K562 (cell line): Measurements from ENCODE around the gene RNASEH1. TPM values are rescaled to one million over a fixed set of nuclear protein-coding genes. Genes with fewer than 3 reads are reported as not detected.

Experiments used
- ATAC-seq: fragments of 200-7000 bp; cut with Tn5 transposase; 3 replicates; pipeline ENCODE4 v1.9.1; 2020; ENCODE audit warnings: moderate library complexity
- BruUV-seq: library from RNA; stranded (reverse); fragments of 400-500 nt; replicated peaks from 2 replicates; lab custom pipeline; 2021; lab: Mats Ljungman, UMichigan
- CTCF ChIA-PET: fragments of 300-600 bp; formaldehyde crosslinking; extraction: SDS; loops from one replicate; lab custom pipeline; 2021; ENCODE audit warnings: low intra/inter-chr PET ratio; lab: Yijun Ruan, JAX
- POLR2A ChIA-PET: fragments of 300-600, 350-650 bp; sonication (Branson Sonifier 250); formaldehyde crosslinking; extraction: SDS; loops from one replicate; lab custom pipeline; 2021; ENCODE audit warnings: antibody characterized with exemption, inconsistent platforms; lab: Yijun Ruan, JAX
- DNase-seq, 4 experiments: peaks; one replicate each; pipeline versions ENCODE4 v3.0.0 to v3.0.0-alpha.2; 2011 to 2018; ENCODE audit warnings: low spot score in 3 of 4, mixed read lengths in 3 of 4; ENCODE audit errors: extremely low read depth in 1 of 4
- FAIRE-seq: peaks from 2 replicates; lab custom pipeline; 2011; peaks lifted over from hg19 to GRCh38; lab: Jason Lieb, UNC
- H2AFZ ChIP-seq: 2 replicates; pipeline ENCODE4 v1.6.0; 2011; ENCODE audit warnings: low read depth, low read length, control low read depth, inconsistent platforms
- H3K27ac ChIP-seq: fragments of 200-600 bp; 3 replicates; pipeline ENCODE4 v1.8.0; 2011; ENCODE audit warnings: low read depth, mild to moderate bottlenecking, control low read depth, inconsistent platforms, low read length, moderate library complexity, mixed read lengths; ENCODE audit errors: extremely low read depth
- H3K27me3 ChIP-seq, 2 experiments: fragments of 300-600 bp in 1 of 2; 2 replicates in 1 of 2; 3 replicates in 1 of 2; pipeline versions ENCODE4 v1.6.0 to v1.8.0; 2011; ENCODE audit warnings: inconsistent platforms in 2 of 2, low read length in 2 of 2, mild to moderate bottlenecking in 1 of 2, mixed read lengths in 1 of 2, moderate library complexity in 1 of 2; ENCODE audit not compliant: control insufficient read depth in 2 of 2, insufficient read depth in 2 of 2
- H3K36me3 ChIP-seq: fragments of 300-600 bp; 3 replicates; pipeline ENCODE4 v1.8.0; 2011; ENCODE audit warnings: mild to moderate bottlenecking, low read length, inconsistent platforms; ENCODE audit not compliant: control insufficient read depth, insufficient read depth
- H3K4me1 ChIP-seq, 2 experiments: fragments of 200-600 bp in 1 of 2; replicated peaks in 1 of 2; 2 replicates in 1 of 2; 3 replicates in 1 of 2; pipeline versions ENCODE4 v1.5.1 to v1.8.0; 2011; ENCODE audit warnings: inconsistent platforms in 2 of 2, low read length in 2 of 2, mild to moderate bottlenecking in 1 of 2, mixed read lengths in 1 of 2, moderate library complexity in 1 of 2; ENCODE audit not compliant: control insufficient read depth in 2 of 2, insufficient read depth in 2 of 2
- H3K4me2 ChIP-seq: 2 replicates; pipeline ENCODE4 v1.6.1; 2011; ENCODE audit warnings: low read length, control low read depth, inconsistent platforms, mixed read lengths; ENCODE audit not compliant: insufficient read depth
- H3K4me3 ChIP-seq: fragments of 200-600 bp; sonication (generic), shearing (Covaris generic); 2 replicates; pipeline ENCODE4 v1.5.1; 2016; ENCODE audit warnings: control low read depth, inconsistent platforms
- H3K79me2 ChIP-seq: fragments of 200-600 bp; 3 replicates; pipeline ENCODE4 v1.8.0; 2011; ENCODE audit warnings: low read length, inconsistent platforms; ENCODE audit not compliant: control insufficient read depth, insufficient read depth
- H3K9ac ChIP-seq, 2 experiments: 2 replicates each; pipeline versions ENCODE4 v1.6.0 to v1.6.1; 2011; ENCODE audit warnings: low read depth in 2 of 2, low read length in 2 of 2, control low read depth in 1 of 2, inconsistent platforms in 1 of 2, mild to moderate bottlenecking in 1 of 2, mixed read lengths in 1 of 2; ENCODE audit not compliant: insufficient read depth in 1 of 2
- H3K9me1 ChIP-seq: one replicate; pipeline ENCODE4 v1.6.0; 2011; ENCODE audit warnings: inconsistent platforms, mild to moderate bottlenecking, low read length, moderate library complexity; ENCODE audit not compliant: control insufficient read depth, insufficient read depth
- H3K9me3 ChIP-seq: replicated peaks from 2 replicates; pipeline ENCODE4 v1.5.1; 2011; ENCODE audit warnings: low read depth, low read length, inconsistent platforms; ENCODE audit not compliant: control insufficient read depth, insufficient read depth
- H4K20me1 ChIP-seq: replicated peaks from 2 replicates; pipeline ENCODE4 v1.6.1; 2011; ENCODE audit warnings: low read length, inconsistent platforms, mixed read lengths; ENCODE audit not compliant: control insufficient read depth, insufficient read depth
- MCM5 ChIP-seq: fragments of 450-650 bp; IDR thresholded peaks from 2 replicates; pipeline ENCODE4 v1.6.1; 2016; ENCODE audit warnings: low read depth
- RHOXF2B ChIP-seq: fragments of 250-450 bp; sonication (Bioruptor Pico); conservative IDR thresholded peaks from 2 replicates; pipeline ENCODE4 v1.5.1; 2021
- ZFPM2 ChIP-seq: fragments of 250-450 bp; sonication (Bioruptor Pico); IDR thresholded peaks from 2 replicates; pipeline ENCODE4 v1.5.1; 2022; ENCODE audit warnings: mild to moderate bottlenecking
- WGBS: fragments of 100-300 bp; shearing (Covaris generic); methylation state at CpG from one replicate; pipeline ENCODE4 v1.1.6; 2016; ENCODE audit warnings: low coverage, mixed read lengths; ENCODE audit not compliant: insufficient coverage; ENCODE audit errors: missing lambda C conversion rate; 5-methylcytosine and 5-hydroxymethylcytosine counted together
- in situ Hi-C: fragments of 300-500 bp; cut with MboI; formaldehyde crosslinking; loops from 4 replicates; pipeline ENCODE4 v1.15.0; 2018; ENCODE audit warnings: inconsistent platforms, mixed read lengths
- intact Hi-C: fragments of 100-400 bp; cut with micrococcal nuclease; formaldehyde crosslinking; loops from 2 replicates; pipeline ENCODE4 v1.14.2; 2022
- polyA plus RNA-seq, 8 experiments: library from polyadenylated mRNA; depleted of rRNA in 4 of 8; stranded (reverse) in 5 of 8; unstranded in 3 of 8; fragments of >200 nt; fragmentation: Nextera tagmentation in 2 of 8; fragmentation: Illumina TruSeq in 1 of 8; extraction: Ambion mirVana in 2 of 8; extraction: Trizol in 1 of 8; gene quantifications; 2 replicates each; pipeline versions ENCODE4 v1.2.1 to v1.2.3, GENCODE V29; 2011 to 2014; ENCODE audit warnings: inconsistent platforms in 1 of 8, missing spikeins in 1 of 8
- total RNA-seq, 7 experiments: library from RNA; depleted of rRNA in 6 of 7; stranded (reverse); fragments of >200 nt in 6 of 7; fragmentation: Illumina TruSeq in 2 of 7; extraction: Trizol in 2 of 7; gene quantifications; 2 replicates each; pipeline versions ENCODE4 v1.2.1 to v1.2.3, GENCODE V29; 2011 to 2021; ENCODE audit warnings: low replicate concordance in 1 of 7
- TF ChIP-seq, protein P1 (sequence below): IDR thresholded peaks from 2 replicates; pipeline ENCODE4 v1.6.1; 2012; ENCODE audit warnings: low read depth, low read length, improper control_type of control experiment, borderline replicate concordance

RNASEH1 gene
- total and polyA plus RNA-seq, 9 of the 15 experiments (the other 6 are each of a cell fraction or from before 2014, with no cell fraction given), result 25.7 to 47.5 (median 42.8) TPM

DNA sequence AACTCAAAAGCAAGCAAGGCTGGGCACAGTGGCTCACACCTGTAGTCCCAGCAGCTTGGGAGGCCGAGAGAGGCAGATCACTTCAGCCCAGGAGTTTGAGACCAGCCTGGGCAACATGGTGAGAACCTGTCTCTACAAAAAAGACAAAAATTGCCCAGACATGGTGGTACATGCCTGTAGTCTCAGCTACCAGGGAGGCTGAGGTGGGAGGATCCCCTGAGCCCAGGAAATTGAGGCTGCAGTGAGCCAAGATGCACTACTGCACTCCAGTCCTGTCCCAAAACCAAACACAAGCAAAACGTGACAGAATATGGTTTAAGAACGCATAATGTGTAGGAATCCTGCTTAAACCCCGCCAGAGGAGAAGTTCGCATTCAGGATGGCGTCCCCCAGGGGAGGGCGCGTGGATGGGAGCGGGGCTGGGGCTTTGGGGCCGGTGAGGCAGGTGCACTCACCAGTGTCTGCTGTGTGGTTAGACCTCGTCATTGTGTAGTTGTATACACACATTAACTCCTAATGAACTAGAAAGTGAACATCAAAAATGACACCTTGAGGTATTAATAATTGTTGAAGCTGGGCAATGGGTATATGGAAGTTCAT lies 42.2 kb upstream of the RNASEH1 start:
- in situ Hi-C loops (no loop called here), intact Hi-C loops (loop anchor here (2.0 kb wide), 1 partner anchor 82 kb away; the partner anchor contains the start of gene ADI1)
- H3K9me1 ChIP-seq, result no peaks in the 10 kb centered on the region
- DNase-seq (no peak), FAIRE-seq (no peak), ATAC-seq (no peak)
- CTCF ChIA-PET, result no interaction called here
- H2AFZ ChIP-seq, result peak overlapping the region; percentile 4; the same call in 1 of the 2 replicates
- H3K9me3 ChIP-seq, result no peaks in the 10 kb centered on the region
- H3K27ac ChIP-seq, result no peak overlapping the region
- no peaks in the 10 kb centered on the region for H4K20me1 ChIP-seq
- POLR2A ChIA-PET, result interaction anchor here (0.6 to 1.4 kb wide), 2 partner anchors 20 to 22 kb away, joined by 3 to 8 read pairs; no protein-coding TSS in a partner anchor
- H3K27me3 ChIP-seq, result no peaks in the 10 kb centered on the region
- peaks cover 29 to 68% of the 10 kb centered on the region in 2 experiments for H3K4me1 ChIP-seq
- BruUV-seq, result no TSS peak
- no peak overlapping the region for H3K4me3 ChIP-seq
- WGBS, result 76% methylated on average over 11 of the region's 11 CpGs
- peaks cover 3% of the 10 kb centered on the region; the same call in 1 of the 3 replicates for H3K79me2 ChIP-seq
- no peaks in the 10 kb centered on the region for H3K36me3 ChIP-seq
- peak overlapping the region in 1 of 2 experiments; percentile 56; a peak in 1 of 4 replicates for H3K9ac ChIP-seq
- no peak overlapping the region for H3K4me2 ChIP-seq
- TF ChIP-seq RHOXF2B (no peak), ZFPM2 (no peak), MCM5 (no peak)
- TF ChIP-seq, protein P1, sequence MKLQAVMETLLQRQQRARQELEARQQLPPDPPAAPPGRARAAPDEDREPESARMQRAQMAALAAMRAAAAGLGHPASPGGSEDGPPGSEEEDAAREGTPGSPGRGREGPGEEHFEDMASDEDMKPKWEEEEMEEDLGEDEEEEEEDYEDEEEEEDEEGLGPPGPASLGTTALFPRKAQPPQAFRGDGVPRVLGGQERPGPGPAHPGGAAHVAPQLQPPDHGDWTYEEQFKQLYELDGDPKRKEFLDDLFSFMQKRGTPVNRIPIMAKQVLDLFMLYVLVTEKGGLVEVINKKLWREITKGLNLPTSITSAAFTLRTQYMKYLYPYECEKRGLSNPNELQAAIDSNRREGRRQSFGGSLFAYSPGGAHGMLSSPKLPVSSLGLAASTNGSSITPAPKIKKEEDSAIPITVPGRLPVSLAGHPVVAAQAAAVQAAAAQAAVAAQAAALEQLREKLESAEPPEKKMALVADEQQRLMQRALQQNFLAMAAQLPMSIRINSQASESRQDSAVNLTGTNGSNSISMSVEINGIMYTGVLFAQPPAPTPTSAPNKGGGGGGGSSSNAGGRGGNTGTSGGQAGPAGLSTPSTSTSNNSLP, result no peak
